HG03521 (cell line): ENCODE data around the gene NUDT19.
A peak's percentile ranks its signal among the peaks of the same experiment; 100 is the strongest.
"Not testable (repeated sequence)": the region's sequence is repeated elsewhere in the genome, so short reads cannot be mapped to it uniquely, and the experiment has no call there.

ENCODE experiments used
- ATAC-seq: cut with Tn5 transposase; IDR thresholded peaks from one replicate; pipeline ENCODE4 v1.9.1; 2021; ENCODE audit warnings: mild to moderate bottlenecking, moderate library complexity; ENCODE audit not compliant: unreplicated experiment

NUDT19 gene

GRCh38 chr19:32691291-32691951 is at the start of gene NUDT19:
Gene NUDT19 (plus strand): TSS chr19:32691821. CDS start chr19:32691961, 140 bp downstream.
- ATAC-seq, result peak; percentile 75

DNA sequence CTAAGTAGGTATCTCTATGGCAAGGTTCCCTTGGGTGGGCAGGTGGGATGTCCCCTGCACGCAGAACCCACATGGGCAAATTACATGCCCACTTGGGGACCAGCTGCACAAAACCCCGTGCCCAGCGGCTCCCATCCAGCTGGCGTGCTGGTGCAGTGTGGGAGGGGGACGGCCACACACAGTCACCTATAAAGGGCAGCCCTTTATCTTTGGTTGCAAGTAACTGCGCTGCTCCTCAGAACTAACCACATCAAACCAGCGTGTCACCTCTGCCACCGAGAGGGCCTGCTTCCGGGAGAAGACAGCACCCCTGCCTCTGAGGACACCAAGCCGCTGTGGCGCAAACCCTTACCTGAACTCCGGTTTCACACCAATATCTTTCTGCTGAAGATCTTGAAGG is 48.9 kb upstream of the NUDT19 start:
- ATAC-seq, result no peak

DNA sequence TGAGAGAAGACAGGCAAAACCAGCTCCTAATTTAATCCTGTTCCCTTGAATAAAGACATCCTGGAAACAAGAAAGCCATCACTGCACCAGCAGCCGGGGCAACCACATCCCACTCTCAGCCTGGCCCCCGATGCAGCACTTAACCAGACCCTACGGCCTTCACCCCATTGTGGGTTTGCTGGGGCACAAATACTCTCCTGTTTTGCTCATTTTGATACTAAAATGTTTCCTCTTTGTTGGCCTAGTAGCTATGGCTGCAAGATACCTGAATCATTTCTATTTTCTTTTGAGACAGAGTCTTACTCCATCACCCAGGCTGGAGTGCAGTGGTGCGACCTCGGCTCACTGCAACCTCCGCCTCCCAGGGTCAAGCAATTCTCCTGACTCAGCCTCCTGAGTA is 45.1 kb upstream of the NUDT19 start:
- ATAC-seq, result no peak

DNA sequence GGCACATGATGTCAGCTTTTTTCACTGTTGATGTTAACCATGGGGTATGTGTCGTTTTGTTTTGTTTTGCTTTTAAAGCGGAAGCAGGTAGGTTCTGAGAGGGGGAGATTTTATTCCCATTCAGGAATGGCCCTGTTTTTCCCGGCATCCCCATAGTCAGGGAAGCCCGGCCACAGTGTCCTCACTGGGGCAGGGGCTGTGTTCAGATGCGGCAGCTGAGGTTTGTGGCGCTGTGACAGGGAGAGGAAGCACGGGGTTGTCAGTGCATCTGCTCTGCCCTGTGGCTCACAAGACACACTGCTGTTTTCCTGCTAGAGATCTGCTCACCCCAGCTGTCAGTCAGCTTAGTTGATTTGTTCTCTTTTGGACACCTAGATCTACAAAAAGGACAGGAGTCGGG is 44.3 kb upstream of the NUDT19 start:
- no peak for ATAC-seq

DNA sequence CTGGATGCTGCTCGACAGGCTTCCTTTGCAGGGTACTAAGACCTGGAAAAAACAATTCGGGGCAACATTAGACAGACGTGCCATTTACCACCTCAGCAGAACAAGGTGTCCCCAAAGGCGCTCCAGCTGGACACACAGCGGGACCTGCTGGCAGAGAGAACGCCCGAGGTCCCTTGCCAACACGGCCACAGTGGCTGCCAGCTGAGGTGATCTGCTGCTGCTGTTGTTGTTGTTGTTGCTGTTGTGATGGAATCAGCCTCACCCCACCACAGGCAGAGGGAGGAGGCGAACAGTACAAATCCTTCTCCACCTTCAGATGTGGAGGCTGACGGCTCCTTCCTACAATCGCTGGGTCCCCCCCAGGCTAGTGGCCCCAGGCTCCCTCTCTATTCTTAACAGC is 41.9 kb upstream of the NUDT19 start:
- ATAC-seq, result no peak

- no peak for ATAC-seq
Observed at GRCh38 chr19:32650671-32651070, 41.0 kb upstream of the NUDT19 start.

DNA sequence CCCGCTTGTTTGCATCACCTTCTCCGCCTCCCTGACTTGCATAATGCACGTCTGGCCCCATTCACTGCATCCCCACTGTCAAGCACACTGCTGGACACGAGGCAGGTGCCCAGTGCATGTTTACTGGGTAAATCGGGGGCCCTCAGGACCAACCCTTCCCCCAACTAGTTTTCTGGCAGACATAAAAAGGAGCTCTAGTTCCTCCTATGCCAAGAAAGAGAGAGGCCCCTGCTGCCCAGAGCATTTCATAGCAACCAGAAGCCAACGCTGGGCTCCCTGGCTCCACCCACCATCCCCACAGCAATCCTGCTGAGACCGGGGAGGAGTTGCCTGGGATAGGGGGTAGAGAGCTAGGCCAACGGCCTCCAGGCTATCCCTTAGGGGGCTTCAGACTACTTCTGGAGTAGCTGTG is 39.9 kb upstream of the NUDT19 start:
- no peak for ATAC-seq

DNA sequence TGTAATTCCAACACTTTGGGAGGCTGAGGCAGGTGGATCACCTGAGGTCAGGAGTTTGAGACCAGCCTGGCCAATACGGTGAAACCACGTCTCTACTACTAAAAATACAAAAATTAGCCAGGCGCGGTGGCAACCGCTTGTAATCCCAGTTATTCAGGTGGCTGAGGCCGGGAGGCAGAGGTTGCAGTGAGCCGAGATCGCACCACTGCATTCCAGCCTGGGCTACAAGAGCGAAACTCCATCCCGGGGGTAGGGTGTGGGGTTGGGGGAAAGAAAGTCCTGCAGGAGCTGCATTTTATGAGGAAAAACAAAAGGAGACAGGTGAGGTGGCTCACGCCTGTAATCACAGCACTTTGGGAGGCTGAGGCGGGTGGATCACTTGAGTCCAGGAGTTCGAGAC is 39.3 kb upstream of the NUDT19 start:
- ATAC-seq, result not testable (repeated sequence)

DNA sequence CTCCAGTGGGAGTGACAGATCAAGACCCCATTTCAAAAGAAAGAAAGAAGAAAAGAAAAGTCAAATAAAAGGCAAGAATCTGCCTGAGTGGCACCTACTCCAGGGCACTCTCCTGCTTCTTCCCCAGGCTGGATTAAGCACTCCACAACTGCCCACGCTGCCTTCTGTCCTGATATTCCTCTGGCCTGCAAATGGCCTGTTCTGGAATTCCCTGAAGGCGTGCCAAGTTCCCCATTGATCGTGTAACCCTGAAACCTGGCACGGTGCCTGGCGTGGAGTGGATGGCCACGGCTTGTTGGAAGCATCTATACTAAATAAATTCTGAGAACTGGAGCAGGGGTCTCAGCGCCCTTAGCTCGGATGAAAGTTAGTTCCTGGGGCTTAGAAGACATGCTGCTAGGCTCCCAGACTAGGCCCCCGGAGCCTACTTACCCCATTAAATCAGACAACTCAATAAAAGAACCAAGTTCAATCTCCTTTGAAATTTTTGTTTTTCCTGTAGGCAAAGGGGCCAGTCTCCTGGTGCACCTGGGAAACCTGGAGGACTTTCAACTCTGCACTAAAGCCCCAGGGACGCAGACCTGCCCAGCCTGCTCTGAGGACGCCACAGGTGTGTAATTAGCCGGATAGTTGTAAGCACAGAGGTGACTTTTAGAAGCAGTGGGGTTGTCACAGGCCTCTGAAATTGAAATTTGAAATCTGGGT is 38.6 kb upstream of the NUDT19 start:
- ATAC-seq, result no peak

DNA sequence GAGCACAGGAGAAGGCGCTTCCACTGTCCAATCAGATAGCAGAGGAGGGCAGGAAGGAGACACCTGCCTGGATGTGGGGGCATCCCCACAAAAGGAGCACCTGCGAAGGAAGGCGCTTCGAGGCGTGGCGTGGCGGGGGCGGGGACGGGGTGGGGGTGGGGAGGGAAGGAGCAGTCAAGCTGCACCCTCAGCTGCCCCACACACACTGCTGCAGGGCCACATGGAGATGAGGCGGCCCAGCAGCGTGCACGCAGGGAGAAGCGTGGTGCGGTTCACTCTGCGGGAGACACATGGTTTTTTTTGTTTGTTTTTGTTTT is 38.1 kb upstream of the NUDT19 start:
- no peak for ATAC-seq

DNA sequence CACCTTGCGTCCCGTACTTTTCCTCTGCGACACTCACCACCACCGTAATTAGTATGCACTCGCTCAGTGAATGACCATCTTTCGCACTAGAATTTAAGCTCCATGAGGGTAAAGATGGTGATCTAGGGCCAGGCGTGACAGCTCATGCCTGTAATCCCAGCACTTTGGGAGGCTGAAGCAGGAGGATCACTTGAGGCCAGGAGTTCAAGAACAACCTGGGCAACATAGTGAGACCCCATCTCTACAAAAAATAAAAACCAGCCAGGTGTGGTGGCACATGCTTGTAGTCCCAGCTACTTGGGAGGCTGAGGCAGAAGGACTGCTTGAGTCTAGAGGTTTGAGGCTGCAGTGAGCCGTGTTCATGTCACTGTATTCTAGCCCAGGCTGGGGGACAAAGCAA is 35.2 kb upstream of the NUDT19 start:
- ATAC-seq, result not testable (repeated sequence)

DNA sequence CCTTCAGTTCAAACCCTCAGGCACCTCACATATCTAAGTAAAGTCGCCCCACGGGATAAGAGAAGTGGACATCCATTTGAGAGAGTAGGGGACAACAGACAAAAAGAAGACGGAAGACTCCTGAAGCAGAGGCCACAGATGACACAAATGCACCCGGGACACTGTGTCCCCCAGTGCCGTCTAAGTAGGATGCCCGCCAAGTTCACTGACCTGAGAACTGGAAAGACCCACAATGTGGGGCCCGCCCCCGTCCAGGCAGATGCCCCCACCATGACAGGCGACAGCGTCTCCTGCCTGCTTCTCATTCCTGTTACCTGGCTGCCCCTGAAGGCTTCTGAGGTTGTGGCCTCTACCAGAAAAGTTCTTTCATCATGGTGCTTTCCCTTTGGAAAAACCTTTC is 33.5 kb upstream of the NUDT19 start:
- no peak for ATAC-seq

DNA sequence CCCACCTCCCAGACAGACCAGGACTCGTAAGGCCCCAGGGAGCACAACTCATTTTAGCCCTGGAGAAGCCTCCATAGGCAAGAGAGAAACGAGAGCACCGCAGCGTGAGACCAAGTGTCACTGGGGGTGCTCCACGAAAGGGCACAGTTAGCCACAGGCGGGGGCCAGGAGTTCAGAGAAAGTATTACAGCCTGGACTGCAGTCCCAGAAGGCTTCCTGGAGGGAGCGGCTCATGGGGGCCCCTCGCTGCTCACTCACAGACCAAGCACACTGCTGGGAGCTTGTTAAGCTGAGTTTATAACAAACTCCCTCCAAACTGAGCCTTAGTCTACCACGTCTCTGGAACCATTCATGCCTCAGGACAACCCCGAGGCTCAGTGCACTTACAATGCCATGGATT is 33.1 kb upstream of the NUDT19 start:
- ATAC-seq, result no peak

GRCh38 chr19:32661318-32661717 is 30.3 kb upstream of the NUDT19 start:
- ATAC-seq, result no peak

GRCh38 chr19:32662186-32662585 is 29.4 kb upstream of the NUDT19 start:
- no peak for ATAC-seq

- no peak for ATAC-seq
Observed at GRCh38 chr19:32666084-32666483, 25.5 kb upstream of the NUDT19 start.

- no peak for ATAC-seq
Observed at GRCh38 chr19:32669310-32669709, 22.3 kb upstream of the NUDT19 start.

- no peak for ATAC-seq
Observed at GRCh38 chr19:32671883-32672593, 19.6 kb upstream of the NUDT19 start.

- ATAC-seq, result no peak
Observed at GRCh38 chr19:32672841-32673240, 18.8 kb upstream of the NUDT19 start.

GRCh38 chr19:32673573-32673972 is 18.0 kb upstream of the NUDT19 start:
- no peak for ATAC-seq

- ATAC-seq, result no peak
Observed at GRCh38 chr19:32674153-32674930, 17.3 kb upstream of the NUDT19 start.
